SK-N-SH (cell line): Measurements from ENCODE around the gene PPP2R3C. TPM values are rescaled to one million over a fixed set of nuclear protein-coding genes. Genes with fewer than 3 reads are reported as not detected.

Experiments
- CTCF ChIA-PET: fragments of 300-600, 350-600 bp; formaldehyde crosslinking; extraction: SDS; loops from one replicate; lab custom pipeline; 2021; lab: Yijun Ruan, JAX
- POLR2A ChIA-PET: fragments of 350-600 bp; sonication (Branson Sonifier 250); formaldehyde crosslinking; extraction: SDS; loops from one replicate; lab custom pipeline; 2020; ENCODE audit warnings: antibody characterized with exemption, inconsistent platforms; lab: Yijun Ruan, JAX
- DNase-seq: peaks from one replicate; pipeline ENCODE4 v3.0.0; 2012
- H2AFZ ChIP-seq: fragments of 200-600 bp; sonication (generic); 2 replicates; pipeline ENCODE4 v1.8.1; 2016; ENCODE audit warnings: antibody characterized with exemption, mild to moderate bottlenecking, low read depth
- H3F3A ChIP-seq: fragments of 200-600 bp; sonication (generic); replicated peaks from 2 replicates; pipeline ENCODE3; 2016; ENCODE audit warnings: antibody characterized with exemption, mild to moderate bottlenecking; ENCODE audit not compliant: insufficient read depth
- H3K27ac ChIP-seq, 2 experiments: fragments of 200-500 bp in 1 of 2; fragments of 200-600 bp in 1 of 2; sonication (Bioruptor generic) in 1 of 2; sonication (generic), shearing (Covaris generic) in 1 of 2; 2 replicates each; pipeline versions ENCODE4 v1.5.1 to v1.6.1; 2014 to 2016; ENCODE audit warnings: low read depth in 2 of 2, inconsistent platforms in 1 of 2, low read length in 1 of 2, mild to moderate bottlenecking in 1 of 2, mixed read lengths in 1 of 2
- H3K27me3 ChIP-seq: fragments of 200-600 bp; sonication (generic), shearing (Covaris generic); 2 replicates; pipeline ENCODE4 v1.6.1; 2016; ENCODE audit warnings: mixed run types; ENCODE audit not compliant: insufficient read depth
- H3K36me3 ChIP-seq, 2 experiments: fragments of 200-500 bp in 1 of 2; fragments of 200-600 bp in 1 of 2; sonication (Bioruptor generic) in 1 of 2; sonication (generic) in 1 of 2; replicated peaks in 1 of 2; 2 replicates each; pipeline versions ENCODE3 to v1.5.1; 2014 to 2016; ENCODE audit warnings: low read length in 1 of 2, mild to moderate bottlenecking in 1 of 2; ENCODE audit not compliant: insufficient read depth in 2 of 2, control insufficient read depth in 1 of 2
- H3K4me1 ChIP-seq, 2 experiments: fragments of 200-500 bp in 1 of 2; fragments of 200-600 bp in 1 of 2; sonication (Bioruptor generic) in 1 of 2; sonication (generic), shearing (Covaris generic) in 1 of 2; 2 replicates each; pipeline versions ENCODE4 v1.5.1 to v1.6.1; 2014 to 2016; ENCODE audit warnings: low read depth in 1 of 2, low read length in 1 of 2, mixed run types in 1 of 2; ENCODE audit not compliant: insufficient read depth in 2 of 2, control insufficient read depth in 1 of 2
- H3K4me2 ChIP-seq: fragments of 200-600 bp; sonication (generic), shearing (Covaris generic); 2 replicates; pipeline ENCODE4 v1.6.1; 2017; ENCODE audit warnings: mixed run types
- H3K4me3 ChIP-seq, 2 experiments: fragments of 200-500 bp in 1 of 2; fragments of 200-600 bp in 1 of 2; sonication (Bioruptor generic) in 1 of 2; sonication (generic), shearing (Covaris generic) in 1 of 2; 2 replicates each; pipeline versions ENCODE4 v1.5.1 to v1.8.1; 2014 to 2016; ENCODE audit warnings: low read depth in 2 of 2, inconsistent platforms in 1 of 2, low read length in 1 of 2, mild to moderate bottlenecking in 1 of 2, mixed read lengths in 1 of 2, moderate library complexity in 1 of 2
- H3K79me2 ChIP-seq: fragments of 200-600 bp; sonication (generic); 2 replicates; pipeline ENCODE4 v1.8.1; 2017; ENCODE audit warnings: mild to moderate bottlenecking; ENCODE audit not compliant: insufficient read depth
- H3K9ac ChIP-seq: fragments of 200-600 bp; sonication (generic); 2 replicates; pipeline ENCODE4 v1.6.1; 2017; ENCODE audit warnings: mixed run types
- H3K9me2 ChIP-seq: fragments of 200-600 bp; sonication (generic); 2 replicates; pipeline ENCODE4 v1.6.1; 2017; ENCODE audit warnings: mixed run types
- H3K9me3 ChIP-seq: fragments of 200-600 bp; sonication (generic); 2 replicates; pipeline ENCODE4 v1.6.1; 2017; ENCODE audit warnings: mixed run types, mild to moderate bottlenecking, moderate library complexity
- H4K20me1 ChIP-seq: fragments of 200-600 bp; sonication (generic); 2 replicates; pipeline ENCODE4 v1.6.1; 2017; ENCODE audit warnings: mild to moderate bottlenecking, mixed run types; ENCODE audit not compliant: insufficient read depth
- EP300 ChIP-seq, 2 experiments: IDR thresholded peaks; 2 replicates each; pipeline versions ENCODE4 v1.4.0 to v1.6.1; 2012; ENCODE audit warnings: borderline replicate concordance in 1 of 2, low read depth in 1 of 2, low read length in 1 of 2
- FOXJ3 ChIP-seq: sonication (generic); formaldehyde crosslinking; IDR thresholded peaks from 2 replicates; pipeline ENCODE4 v1.5.1; 2020; ENCODE audit warnings: mild to moderate bottlenecking, missing genetic modification reagents
- GABPA ChIP-seq: IDR thresholded peaks from 2 replicates; pipeline ENCODE4 v1.4.0; 2012; ENCODE audit warnings: low read depth, mild to moderate bottlenecking
- GATA2 ChIP-seq: sonication (generic); formaldehyde crosslinking; IDR thresholded peaks from 2 replicates; pipeline ENCODE4 v1.5.0; 2020; ENCODE audit warnings: mild to moderate bottlenecking, missing genetic modification reagents
- MAX ChIP-seq: IDR thresholded peaks from 2 replicates; pipeline ENCODE4 v1.4.0; 2012; ENCODE audit warnings: low read depth
- PBX3 ChIP-seq: IDR thresholded peaks from 2 replicates; pipeline ENCODE4; 2012
- RXRA ChIP-seq: IDR thresholded peaks from 2 replicates; pipeline ENCODE4 v1.4.0; 2012; ENCODE audit warnings: low read depth, mild to moderate bottlenecking, borderline replicate concordance
- SMC3 ChIP-seq: IDR thresholded peaks from 2 replicates; pipeline ENCODE4 v1.6.1; 2012; ENCODE audit warnings: low read depth, low read length, improper control_type of control experiment
- TCF12 ChIP-seq: IDR thresholded peaks from 2 replicates; pipeline ENCODE4 v1.4.0; 2012
- USF2 ChIP-seq: fragments of 150-350 bp; IDR thresholded peaks from 2 replicates; pipeline ENCODE4 v1.6.1; 2017; ENCODE audit warnings: antibody characterized with exemption, low read length, low read depth, borderline replicate concordance
- ZBTB33 ChIP-seq: IDR thresholded peaks from 2 replicates; pipeline ENCODE4 v1.4.0; 2012; ENCODE audit warnings: low read depth, borderline replicate concordance
- WGBS: methylation state at CpG from one replicate; pipeline ENCODE4 v1.1.6; 2017; ENCODE audit warnings: low lambda C conversion rate; 5-methylcytosine and 5-hydroxymethylcytosine counted together
- polyA plus RNA-seq, 3 experiments: library from polyadenylated mRNA; depleted of rRNA; stranded (reverse); fragments of >200 nt; gene quantifications; 2 replicates each; pipeline ENCODE4 v1.2.3, GENCODE V29; 2012

PPP2R3C gene
- polyA plus RNA-seq, 1 of the 3 experiments (the other 2 are of a cell fraction): 6.2 TPM

- TF ChIP-seq FOXJ3 (CRISPR knock-in tag) (no peak), TCF12 (no peak), SMC3 (peak; percentile 3; the same call in 1 of the 2 replicates), ZBTB33 (no peak), GABPA (peak; percentile 72), USF2 (no peak), RXRA (no peak), EP300 (IDR thresholded peaks at IDR 0.05; ENCODE audit: borderline replicate concordance in 1 of 2, low read depth in 1 of 2, low read length in 1 of 2) (no peak), GATA2 (CRISPR knock-in tag) (no peak)
Observed at GRCh38 chr14:35046048-35046750, 75.6 kb downstream of the PPP2R3C start, which contains the start of gene FAM177A1 (continued).

GRCh38 chr14:35045798-35046047 is 76.1 kb downstream of the PPP2R3C start:
- peak overlapping the region; percentile 63 to 70 for H3K4me3 ChIP-seq
- no peak for TF ChIP-seq MAX
- no peak for TF ChIP-seq PBX3
- DNase-seq: no peak
- peak overlapping the region; percentile 66 for H3K9ac ChIP-seq
- peak overlapping the region; percentile 67 for H3K4me2 ChIP-seq
- 2% methylated on average over 6 of the region's 6 CpGs for WGBS
- peaks cover 10% of the 10 kb centered on the region for H3F3A ChIP-seq
- no peaks in the 10 kb centered on the region for H3K27me3 ChIP-seq
- H3K27ac ChIP-seq: peak overlapping the region; percentile 78 to 87
- peak overlapping the region; percentile 84; the same call in 1 of the 2 replicates for H2AFZ ChIP-seq
- H3K79me2 ChIP-seq: peaks cover 35% of the 10 kb centered on the region
- H4K20me1 ChIP-seq: no peaks in the 10 kb centered on the region
- H3K36me3 ChIP-seq: peaks cover 0 to 3% of the 10 kb centered on the region in 2 experiments
- no peaks in the 10 kb centered on the region for H3K9me3 ChIP-seq
- ChIA-PET CTCF (interaction anchor here (0.8 to 1.6 kb wide), 2 partner anchors 15 to 80 kb away, joined by 3 to 5 read pairs; no protein-coding TSS in a partner anchor), POLR2A (interaction anchor here (0.6 to 2.0 kb wide), 4 partner anchors 63 to 173 kb away, joined by 3 to 9 read pairs (median 6); partner anchors contain the start of genes BAZ1A and SRP54)
- H3K9me2 ChIP-seq: no peaks in the 10 kb centered on the region
- peaks cover 2 to 15% of the 10 kb centered on the region in 2 experiments; a peak in 3 of 4 replicates for H3K4me1 ChIP-seq
